ENCODE measurements around the gene MED12L.

The MED12L gene

GRCh38 chr3:151366993-151367392 is 281.5 kb downstream of the MED12L start:
- no peak for TF ChIP-seq CTCF (IDR thresholded peaks at IDR 0.05; ENCODE audit: insufficient read depth, low read depth, low read length, missing control alignments)
- no peak overlapping the region for H3K4me3 ChIP-seq (ENCODE audit: low read length)
- DNase-seq (ENCODE audit: low read depth) = no peak

GRCh38 chr3:151367448-151367847 is 282.0 kb downstream of the MED12L start:
- no peak for TF ChIP-seq CTCF (IDR thresholded peaks at IDR 0.05; ENCODE audit: insufficient read depth, low read depth, low read length, missing control alignments)
- H3K4me3 ChIP-seq (ENCODE audit: low read length) = no peak overlapping the region
- DNase-seq (ENCODE audit: low read depth) = no peak

GRCh38 chr3:151371526-151371925 is 286.1 kb downstream of the MED12L start:
- TF ChIP-seq CTCF (IDR thresholded peaks at IDR 0.05; ENCODE audit: insufficient read depth, low read depth, low read length, missing control alignments) = no peak
- DNase-seq (ENCODE audit: low read depth) = no peak
- H3K4me3 ChIP-seq (ENCODE audit: low read length) = no peak overlapping the region

GRCh38 chr3:151372063-151372820 is 286.8 kb downstream of the MED12L start:
- DNase-seq (ENCODE audit: low read depth) = no peak
- no peak overlapping the region for H3K4me3 ChIP-seq (ENCODE audit: low read length)
- TF ChIP-seq CTCF (IDR thresholded peaks at IDR 0.05; ENCODE audit: insufficient read depth, low read depth, low read length, missing control alignments) = no peak

GRCh38 chr3:151377768-151378385 is 292.4 kb downstream of the MED12L start:
- DNase-seq (ENCODE audit: low read depth) = no peak
- no peak for TF ChIP-seq CTCF (IDR thresholded peaks at IDR 0.05; ENCODE audit: insufficient read depth, low read depth, low read length, missing control alignments)
- H3K4me3 ChIP-seq (ENCODE audit: low read length) = no peak overlapping the region

- DNase-seq (ENCODE audit: low read depth) = peak; percentile 41
- TF ChIP-seq CTCF (IDR thresholded peaks at IDR 0.05; ENCODE audit: insufficient read depth, low read depth, low read length, missing control alignments) = peak; percentile 44
- no peak overlapping the region for H3K4me3 ChIP-seq (ENCODE audit: low read length)
Observed at GRCh38 chr3:151379083-151379734, 293.7 kb downstream of the MED12L start.

Measured in epithelial cell of esophagus (primary cell).